A549 (cell line): ENCODE data around the gene DGKK.

Experiments
- CTCF ChIP-seq: fragments of >200 bp; sonication (Bioruptor Twin); formaldehyde crosslinking; IDR thresholded peaks from 3 replicates; pipeline ENCODE4 v1.5.1; 2016
- E2F6 ChIP-seq: IDR thresholded peaks from 2 replicates; pipeline ENCODE4 v1.6.1; 2012; ENCODE audit warnings: low read depth, borderline replicate concordance
- ESRRA ChIP-seq: fragments of 150-350 bp; IDR thresholded peaks from 2 replicates; pipeline ENCODE4 v1.6.1; 2014; ENCODE audit warnings: mild to moderate bottlenecking, low read length, borderline replicate concordance
- HDAC2 ChIP-seq: fragments of 200-600 bp; sonication (generic); IDR thresholded peaks from 2 replicates; pipeline ENCODE4 v1.6.1; 2016
- HOXB13 ChIP-seq: fragments of 250-450 bp; sonication (Bioruptor Pico); IDR thresholded peaks from 2 replicates; pipeline ENCODE4 v1.5.0; 2020; ENCODE audit warnings: low read depth, mild to moderate bottlenecking, moderate library complexity
- POLR2A ChIP-seq: IDR thresholded peaks from 2 replicates; pipeline ENCODE4 v1.6.1; 2012; ENCODE audit warnings: mild to moderate bottlenecking, low read length
- RAD21 ChIP-seq, 2 experiments: fragments of >200 bp in 1 of 2; sonication (Bioruptor Twin) in 1 of 2; formaldehyde crosslinking in 1 of 2; IDR thresholded peaks in 1 of 2; conservative IDR thresholded peaks in 1 of 2; 2 replicates in 1 of 2; 3 replicates in 1 of 2; pipeline ENCODE4 v1.6.1; 2012 to 2018; ENCODE audit warnings: inconsistent platforms in 1 of 2
- RCOR1 ChIP-seq: fragments of 150-350 bp; IDR thresholded peaks from 2 replicates; pipeline ENCODE4 v1.6.1; 2014; ENCODE audit warnings: antibody characterized with exemption, low read length, low read depth
- REST ChIP-seq: fragments of 200-600 bp; sonication (generic); IDR thresholded peaks from 2 replicates; pipeline ENCODE4 v1.6.1; 2016; ENCODE audit warnings: antibody characterized with exemption, mild to moderate bottlenecking, moderate library complexity

- TF ChIP-seq CTCF = no peak
- TF ChIP-seq ESRRA = no peak
- TF ChIP-seq HDAC2 = no peak
- no peak for TF ChIP-seq HOXB13 (CRISPR knock-in tag)
- no peak for TF ChIP-seq RCOR1
- TF ChIP-seq POLR2A = no peak
- TF ChIP-seq REST = no peak
- TF ChIP-seq E2F6 = no peak
- TF ChIP-seq RAD21 (conservative IDR thresholded peaks at IDR 0.05 in 1 of 2, IDR thresholded peaks at IDR 0.05 in 1 of 2) = no peak
These were observed 33.8 kb downstream of the DGKK start for GRCh38 chrX:50436797-50437196.
